HG03103 (cell line): ENCODE results near the gene OR6C3.
"Not testable (repeated sequence)": the region's sequence is repeated elsewhere in the genome, so short reads cannot be mapped to it uniquely, and the experiment has no call there.

Source experiments
- ATAC-seq: cut with Tn5 transposase; IDR thresholded peaks from one replicate; pipeline ENCODE4 v1.9.1; 2021; ENCODE audit warnings: low read depth; ENCODE audit not compliant: unreplicated experiment

The OR6C3 gene

GRCh38 chr12:55330446-55330845, at the start of gene OR6C3:
OR6C3 (plus strand) TSS chr12:55330746; CDS start chr12:55331701, 955 bp downstream.
- ATAC-seq: no peak

- ATAC-seq: no peak
These were observed 49.6 kb upstream of the OR6C3 start for GRCh38 chr12:55280991-55281390.

- no peak for ATAC-seq
These were observed 40.5 kb upstream of the OR6C3 start for GRCh38 chr12:55289999-55290398.

- ATAC-seq: no peak
These were observed 34.1 kb upstream of the OR6C3 start, which contains the start of gene OR6C6 for GRCh38 chr12:55296469-55296868. OR6C6 (minus strand) TSS chr12:55296569; CDS start chr12:55295232, 1,337 bp downstream.

- ATAC-seq: no peak
These were observed 16.5 kb upstream of the OR6C3 start, which contains the start of gene OR6C1 for GRCh38 chr12:55314043-55314442. OR6C1 (plus strand) TSS chr12:55314343; CDS start chr12:55320600, 6,257 bp downstream.

- no peak for ATAC-seq
These were observed 10.3 kb upstream of the OR6C3 start for GRCh38 chr12:55320201-55320600.

- not testable (repeated sequence) for ATAC-seq
These were observed 4.7 kb upstream of the OR6C3 start for GRCh38 chr12:55325801-55326200.

DNA sequence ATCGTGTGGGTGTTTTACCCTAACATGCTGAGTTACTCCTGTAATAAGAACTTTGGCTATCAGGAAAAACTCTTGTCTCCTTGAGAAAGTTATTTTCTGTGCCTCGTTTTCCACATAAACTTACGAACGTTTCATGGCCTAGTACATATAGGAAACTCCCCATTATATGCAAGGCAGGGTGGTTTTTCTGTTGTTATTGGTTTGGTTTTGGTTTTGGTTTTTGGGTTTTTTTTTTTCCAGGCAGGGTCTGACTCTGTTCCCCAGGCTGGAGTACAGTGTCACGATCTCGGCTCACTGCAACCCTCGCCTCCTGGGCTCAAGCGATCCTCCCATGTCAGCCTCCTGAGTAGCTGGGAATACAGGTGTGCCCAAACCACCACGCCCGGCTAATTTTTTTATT, 5.5 kb downstream of the OR6C3 start:
- ATAC-seq: no peak

GRCh38 chr12:55355338-55355737, 24.8 kb downstream of the OR6C3 start:
- not testable (repeated sequence) for ATAC-seq

- no peak for ATAC-seq
These were observed 32.1 kb downstream of the OR6C3 start, which contains the start of gene OR6C75 for GRCh38 chr12:55362675-55363074. OR6C75 (plus strand) TSS chr12:55362975; CDS start chr12:55365111, 2,136 bp downstream.

DNA sequence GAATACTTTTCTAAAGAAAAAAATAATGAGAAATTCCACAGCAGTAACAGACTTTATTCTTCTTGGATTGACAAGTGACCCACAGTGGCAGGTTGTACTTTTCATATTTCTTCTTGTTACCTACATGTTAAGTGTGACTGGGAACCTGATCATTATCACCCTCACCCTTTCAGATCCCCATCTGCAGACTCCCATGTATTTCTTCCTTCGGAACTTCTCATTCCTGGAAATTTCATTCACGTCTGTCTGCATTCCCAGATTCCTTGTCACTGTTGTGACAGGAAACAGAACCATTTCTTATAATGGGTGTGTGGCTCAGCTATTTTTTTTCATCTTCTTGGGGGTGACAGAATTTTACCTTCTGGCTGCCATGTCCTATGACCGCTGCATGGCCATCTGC, 34.5 kb downstream of the OR6C3 start:
- ATAC-seq: no peak

DNA sequence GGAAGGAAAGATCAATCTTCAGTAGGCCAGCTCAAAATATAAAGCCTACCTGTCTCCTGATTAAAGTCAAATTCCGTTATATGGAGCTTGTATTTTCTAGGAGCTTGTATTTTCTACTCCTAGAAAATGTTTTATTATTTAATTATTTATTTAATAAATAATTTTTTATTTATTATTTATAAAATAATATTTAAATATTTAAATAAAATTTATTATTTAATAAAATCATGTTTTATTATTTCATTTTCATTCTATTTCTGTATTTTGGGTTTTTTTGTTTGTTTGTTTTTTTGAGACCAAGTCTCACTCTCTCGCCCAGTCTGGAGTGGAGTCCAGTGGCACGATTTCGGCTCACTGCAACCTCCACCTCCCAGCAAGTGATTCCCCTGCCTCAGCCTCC, 42.0 kb downstream of the OR6C3 start:
- no peak for ATAC-seq
